Nephron (organoid): ENCODE results near the gene DUS1L.

Experiments
- H3K27ac Mint-ChIP-seq, 3 experiments: 2 replicates each; pipeline ENCODE4 v1.8.0; 2020; ENCODE audit warnings: mixed read lengths in 3 of 3, mild to moderate bottlenecking in 2 of 3, moderate library complexity in 1 of 3
- H3K27me3 Mint-ChIP-seq: 2 replicates; pipeline ENCODE4 v1.8.0; 2021; ENCODE audit warnings: low read depth, mild to moderate bottlenecking, moderate library complexity, mixed read lengths
- H3K36me3 Mint-ChIP-seq: 2 replicates; pipeline ENCODE4 v1.8.0; 2020; ENCODE audit warnings: low read depth, mixed read lengths
- H3K4me1 Mint-ChIP-seq: 2 replicates; pipeline ENCODE4 v1.8.0; 2020; ENCODE audit warnings: mixed read lengths
- H3K4me3 Mint-ChIP-seq, 3 experiments: 2 replicates each; pipeline ENCODE4 v1.8.0; 2020; ENCODE audit warnings: mild to moderate bottlenecking in 3 of 3, mixed read lengths in 3 of 3, moderate library complexity in 2 of 3
- H3K9me3 Mint-ChIP-seq: 2 replicates; pipeline ENCODE4 v1.8.0; 2020; ENCODE audit warnings: mixed read lengths
- TF ChIP-seq, protein P1 (sequence below), 3 experiments: fragments of 200-600 bp; sonication (generic); IDR thresholded peaks; one replicate each; pipeline ENCODE4 v1.5.0; 2021; ENCODE audit warnings: antibody characterized with exemption in 3 of 3; ENCODE audit not compliant: unreplicated experiment in 3 of 3

DUS1L gene

DNA sequence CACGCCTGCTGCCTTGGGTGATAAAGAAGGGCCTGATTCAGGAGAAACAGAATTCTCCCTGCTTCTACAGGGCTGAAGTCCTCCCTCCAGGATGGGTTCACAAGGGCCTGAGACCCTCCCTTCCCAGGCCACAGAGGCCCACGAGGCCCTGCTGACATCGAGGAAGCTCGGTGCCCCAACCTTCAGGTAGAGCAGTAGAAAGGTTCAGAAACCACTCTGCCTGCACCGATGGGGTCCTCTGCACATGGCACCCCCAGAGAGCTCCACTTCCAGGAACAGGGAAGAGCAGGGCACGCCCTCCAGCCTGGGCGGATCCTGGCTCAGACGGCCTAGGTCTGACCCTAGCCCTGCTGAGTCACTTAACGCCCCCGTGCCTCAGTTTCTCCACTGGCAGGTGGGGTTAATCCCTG, 43.7 kb downstream of the DUS1L start:
- Mint-ChIP-seq H3K4me3 (peak overlapping the region; percentile 82 to 89 (median 89)), H3K9me3 (no peaks in the 10 kb centered on the region)

DNA sequence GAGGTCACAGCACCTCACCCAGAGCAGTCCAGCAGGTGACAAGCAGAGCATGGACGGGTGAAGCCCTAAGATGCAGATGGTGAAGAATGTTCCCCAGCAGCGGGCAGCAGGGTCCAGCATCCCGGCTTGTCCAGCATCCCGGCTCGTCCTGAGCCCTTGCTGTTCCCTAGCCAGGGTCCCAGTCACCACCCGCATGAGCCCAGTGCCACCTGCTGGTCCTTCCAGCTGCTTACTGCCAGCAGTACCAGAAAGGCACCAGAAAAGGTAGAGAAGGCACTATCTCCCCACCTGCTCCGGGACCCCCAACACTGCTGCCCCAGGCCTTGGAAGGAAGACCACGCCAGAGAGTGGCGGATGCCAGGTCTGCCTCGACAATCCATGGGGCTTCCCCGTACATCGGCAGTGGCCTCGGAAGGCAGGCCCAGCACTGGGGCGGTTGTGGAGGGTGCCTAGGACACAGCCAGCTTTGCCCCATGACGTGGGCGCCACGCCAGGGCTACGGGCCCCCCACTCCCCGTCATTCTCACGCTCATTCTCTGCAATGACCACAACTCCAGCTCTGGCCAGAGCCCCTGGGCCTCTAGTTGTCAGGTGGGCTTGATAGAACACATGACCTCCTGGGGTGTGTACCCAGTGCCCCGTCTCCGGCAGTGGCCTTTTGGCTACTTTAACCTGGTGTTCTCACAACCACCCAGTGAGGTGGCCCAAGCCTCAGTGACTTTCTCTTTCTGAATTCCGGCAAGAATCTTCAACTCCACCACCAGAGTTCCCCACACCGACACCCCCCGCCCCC, 44.3 kb downstream of the DUS1L start:
- TF ChIP-seq, protein P1, sequence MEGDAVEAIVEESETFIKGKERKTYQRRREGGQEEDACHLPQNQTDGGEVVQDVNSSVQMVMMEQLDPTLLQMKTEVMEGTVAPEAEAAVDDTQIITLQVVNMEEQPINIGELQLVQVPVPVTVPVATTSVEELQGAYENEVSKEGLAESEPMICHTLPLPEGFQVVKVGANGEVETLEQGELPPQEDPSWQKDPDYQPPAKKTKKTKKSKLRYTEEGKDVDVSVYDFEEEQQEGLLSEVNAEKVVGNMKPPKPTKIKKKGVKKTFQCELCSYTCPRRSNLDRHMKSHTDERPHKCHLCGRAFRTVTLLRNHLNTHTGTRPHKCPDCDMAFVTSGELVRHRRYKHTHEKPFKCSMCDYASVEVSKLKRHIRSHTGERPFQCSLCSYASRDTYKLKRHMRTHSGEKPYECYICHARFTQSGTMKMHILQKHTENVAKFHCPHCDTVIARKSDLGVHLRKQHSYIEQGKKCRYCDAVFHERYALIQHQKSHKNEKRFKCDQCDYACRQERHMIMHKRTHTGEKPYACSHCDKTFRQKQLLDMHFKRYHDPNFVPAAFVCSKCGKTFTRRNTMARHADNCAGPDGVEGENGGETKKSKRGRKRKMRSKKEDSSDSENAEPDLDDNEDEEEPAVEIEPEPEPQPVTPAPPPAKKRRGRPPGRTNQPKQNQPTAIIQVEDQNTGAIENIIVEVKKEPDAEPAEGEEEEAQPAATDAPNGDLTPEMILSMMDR (IDR thresholded peaks at IDR 0.05; ENCODE audit: unreplicated experiment in 3 of 3), result peak; percentile 67 to 68 (median 67)
- peak overlapping the region; percentile 82 to 89 (median 89) for H3K4me3 Mint-ChIP-seq
- no peaks in the 10 kb centered on the region for H3K9me3 Mint-ChIP-seq
- H3K4me1 Mint-ChIP-seq, result peaks cover 15% of the 10 kb centered on the region
- H3K27ac Mint-ChIP-seq, result no peak overlapping the region
- H3K27me3 Mint-ChIP-seq, result no peaks in the 10 kb centered on the region
- H3K36me3 Mint-ChIP-seq, result peaks cover 4% of the 10 kb centered on the region

More for the DNA sequence above, 43.7 kb downstream of the DUS1L start:
- H3K27me3 Mint-ChIP-seq, result no peaks in the 10 kb centered on the region
- H3K4me1 Mint-ChIP-seq, result peaks cover 15% of the 10 kb centered on the region
- TF ChIP-seq, protein P1 (IDR thresholded peaks at IDR 0.05; ENCODE audit: unreplicated experiment in 3 of 3), result no peak
- no peak overlapping the region for H3K27ac Mint-ChIP-seq
- H3K36me3 Mint-ChIP-seq, result peaks cover 4% of the 10 kb centered on the region

DNA sequence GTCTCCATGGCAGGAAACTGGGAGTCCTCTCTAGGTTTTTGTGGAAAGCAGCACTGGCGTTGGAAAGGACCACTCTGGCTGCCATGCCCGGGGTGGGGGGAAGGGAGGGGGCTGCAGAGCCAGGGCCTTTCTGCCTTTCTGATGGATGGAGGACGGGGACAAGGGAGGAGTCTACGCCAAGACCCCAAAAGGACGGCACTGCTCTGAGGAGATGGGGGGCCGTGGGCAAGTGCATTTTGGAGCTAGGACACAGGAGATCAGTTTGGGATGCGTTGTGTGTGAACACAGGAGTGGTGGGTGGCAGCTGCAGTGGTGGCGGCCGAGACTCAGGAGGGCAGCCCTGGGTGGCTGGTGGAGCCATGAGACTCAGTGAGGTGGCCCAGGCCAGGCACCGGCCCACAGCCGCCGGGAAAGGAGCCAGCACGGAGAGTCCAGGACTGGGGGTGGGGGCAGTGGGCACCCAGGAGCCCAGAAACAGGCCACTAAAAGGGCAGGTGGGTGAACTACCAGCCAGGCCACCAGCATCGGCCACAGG, 45.0 kb downstream of the DUS1L start:
- Mint-ChIP-seq H3K36me3 (peaks cover 4% of the 10 kb centered on the region), H3K9me3 (no peaks in the 10 kb centered on the region), H3K27me3 (no peaks in the 10 kb centered on the region), H3K4me1 (peaks cover 15% of the 10 kb centered on the region), H3K27ac (no peak overlapping the region), H3K4me3 (peak overlapping the region; percentile 62 to 89 (median 82))
- TF ChIP-seq, protein P1 (IDR thresholded peaks at IDR 0.05; ENCODE audit: unreplicated experiment in 3 of 3), result no peak

DNA sequence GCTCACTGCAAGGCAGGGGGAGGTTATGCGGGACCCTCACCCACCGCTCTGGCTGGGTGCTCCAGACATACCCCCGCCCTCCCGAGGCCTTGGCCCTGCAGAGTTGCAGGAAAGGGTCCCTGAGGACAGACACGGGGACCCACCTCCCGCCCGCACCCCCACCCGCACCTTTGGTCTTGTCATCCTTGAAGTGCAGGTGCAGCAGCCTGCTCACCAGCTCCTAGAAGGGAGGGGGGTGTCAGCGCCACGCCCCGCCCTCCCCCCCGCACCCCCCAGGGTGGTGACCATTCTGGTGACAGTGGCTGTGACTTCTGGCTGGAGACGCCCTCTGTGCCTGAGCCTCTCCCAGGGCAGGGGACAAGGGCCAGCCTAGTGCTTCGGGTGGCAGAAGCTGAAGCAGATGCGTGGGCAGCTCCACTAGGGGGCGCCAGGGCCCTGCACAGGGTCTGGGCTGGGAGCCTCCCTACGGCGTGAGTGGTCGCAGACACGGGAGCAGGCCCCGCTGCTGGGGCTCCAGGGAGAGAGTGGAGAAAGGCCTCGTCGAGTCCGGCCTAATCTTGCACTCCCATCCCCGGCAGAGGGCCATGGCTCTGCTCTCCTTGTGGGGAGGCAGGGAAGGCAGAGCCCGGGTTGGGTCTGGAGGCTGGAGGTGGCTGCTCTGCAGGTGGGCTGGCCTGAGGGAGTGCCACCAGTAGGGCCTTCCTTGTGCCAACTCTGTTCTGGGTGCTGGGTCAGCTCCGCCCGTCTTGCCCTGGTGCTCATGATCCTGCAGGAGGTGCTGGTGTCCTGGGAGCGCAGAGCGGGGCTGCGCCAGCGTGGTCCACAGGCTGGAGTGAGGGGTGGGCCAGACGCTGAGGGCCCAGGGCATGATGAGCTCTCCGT, 45.7 kb downstream of the DUS1L start:
- Mint-ChIP-seq H3K36me3 (peaks cover 4% of the 10 kb centered on the region), H3K9me3 (no peaks in the 10 kb centered on the region), H3K27me3 (no peaks in the 10 kb centered on the region), H3K4me1 (peaks cover 15% of the 10 kb centered on the region), H3K4me3 (peak overlapping the region in 2 of 3 experiments; percentile 51 to 59), H3K27ac (no peak overlapping the region)
- TF ChIP-seq, protein P1 (IDR thresholded peaks at IDR 0.05; ENCODE audit: unreplicated experiment in 3 of 3), result peak; percentile 46 to 64 (median 54)

DNA sequence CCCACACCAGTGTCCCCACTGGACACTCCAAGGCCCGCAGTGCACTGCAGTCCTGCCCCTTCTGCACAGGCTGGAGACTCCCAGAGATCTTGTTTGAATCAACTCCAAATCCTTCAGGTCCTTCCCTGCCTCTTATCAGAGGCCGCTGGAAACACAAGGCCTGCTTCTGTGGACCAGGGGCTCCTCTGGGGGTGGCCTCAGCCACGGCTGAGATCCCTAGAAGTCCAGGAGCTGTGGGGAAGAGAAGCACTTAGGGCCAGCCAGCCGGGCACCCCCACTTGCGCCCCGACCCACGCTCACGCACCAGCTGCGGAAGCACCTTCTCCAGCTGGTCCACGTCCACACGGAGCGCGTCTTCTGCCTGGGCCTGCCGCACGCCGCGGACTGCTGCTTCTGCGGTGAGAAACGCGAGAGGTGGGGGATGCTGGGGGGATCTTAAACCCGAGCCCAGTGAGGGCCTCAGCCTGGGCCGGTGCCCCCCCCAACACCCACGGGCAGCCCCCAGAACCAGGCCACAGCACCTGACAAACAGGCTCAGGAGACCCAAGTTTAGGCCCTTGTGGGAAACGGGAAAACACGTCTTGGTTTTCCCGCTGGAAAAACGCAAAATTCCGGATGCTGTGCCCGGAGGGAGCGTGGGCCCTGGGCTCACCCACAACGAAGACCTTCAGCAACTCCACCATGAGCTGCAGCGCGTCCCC, 46.5 kb downstream of the DUS1L start:
- peaks cover 4% of the 10 kb centered on the region for H3K36me3 Mint-ChIP-seq
- no peaks in the 10 kb centered on the region for H3K27me3 Mint-ChIP-seq
- peak overlapping the region in 1 of 3 experiments; percentile 68 for H3K4me3 Mint-ChIP-seq
- H3K27ac Mint-ChIP-seq, result peak overlapping the region in 1 of 3 experiments; percentile 59
- H3K9me3 Mint-ChIP-seq, result no peaks in the 10 kb centered on the region
- TF ChIP-seq, protein P1 (IDR thresholded peaks at IDR 0.05; ENCODE audit: unreplicated experiment in 3 of 3), result no peak
- peaks cover 15% of the 10 kb centered on the region for H3K4me1 Mint-ChIP-seq
